HG03571 (cell line): ENCODE measurements around the gene RPS24.

Source experiments
- ATAC-seq: cut with Tn5 transposase; IDR thresholded peaks from one replicate; pipeline ENCODE4 v1.9.1; 2021; ENCODE audit not compliant: unreplicated experiment

Gene RPS24

DNA sequence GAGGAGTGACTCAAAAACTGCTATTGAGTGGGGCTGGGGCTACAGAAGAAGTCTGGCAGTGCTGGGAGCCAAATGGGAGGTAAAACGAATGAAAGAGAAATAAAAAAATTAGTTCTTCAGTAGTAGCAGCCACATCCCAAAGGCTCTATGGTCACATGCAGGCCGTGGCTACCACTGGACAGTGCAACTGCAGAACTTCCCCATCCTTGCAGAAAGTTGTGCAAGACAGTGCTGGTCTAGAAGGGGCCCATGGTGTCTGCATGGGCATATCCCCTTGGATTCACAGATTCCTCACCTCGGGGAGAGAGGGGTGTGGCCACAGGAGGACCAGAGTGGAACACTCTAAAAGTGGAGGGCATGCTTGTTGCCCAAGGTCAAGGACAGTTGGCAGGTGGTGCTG lies 47.6 kb downstream of the RPS24 start:
- no peak for ATAC-seq

GRCh38 chr10:78082636-78083035 lies 49.0 kb downstream of the RPS24 start:
- ATAC-seq: no peak
